HepG2 (cell line): ENCODE results near the gene PDLIM7. TPM values are rescaled to one million over a fixed set of nuclear protein-coding genes. Genes with fewer than 3 reads are reported as not detected.

Experiments used
- ATAC-seq: fragments of 200-7000 bp; cut with Tn5 transposase; 3 replicates; pipeline ENCODE4 v1.9.1; 2020; ENCODE audit warnings: mild to moderate bottlenecking, moderate library complexity
- BruUV-seq: library from RNA; stranded (reverse); fragments of 400-500 nt; replicated peaks from 2 replicates; lab custom pipeline; 2021; lab: Mats Ljungman, UMichigan
- CTCF ChIA-PET: fragments of 300-600 bp; formaldehyde crosslinking; extraction: SDS; loops from one replicate; lab custom pipeline; 2021; ENCODE audit warnings: low total read pairs, inconsistent platforms, low intra/inter-chr PET ratio; lab: Yijun Ruan, JAX
- POLR2A ChIA-PET: fragments of 350-600 bp; sonication (Branson Sonifier 250); formaldehyde crosslinking; loops from one replicate; lab custom pipeline; 2020; ENCODE audit warnings: antibody characterized with exemption, inconsistent platforms; lab: Yijun Ruan, JAX
- DNase-seq: peaks from one replicate; pipeline ENCODE4 v3.0.0-alpha.2; 2015; ENCODE audit warnings: low spot score
- FAIRE-seq: peaks from 3 replicates; lab custom pipeline; 2011; peaks lifted over from hg19 to GRCh38; lab: Jason Lieb, UNC
- H2AFZ ChIP-seq: one replicate; pipeline ENCODE4 v1.6.1; 2011; ENCODE audit warnings: low read length, inconsistent platforms
- H3K27ac ChIP-seq: fragments of 300-600 bp; 3 replicates; pipeline ENCODE4 v1.8.0; 2011; ENCODE audit warnings: mixed run types, mild to moderate bottlenecking, mixed read lengths, low read length, inconsistent platforms; ENCODE audit not compliant: insufficient read depth; ENCODE audit errors: extremely low read length
- H3K27me3 ChIP-seq, 2 experiments: fragments of 200-600 bp in 1 of 2; 2 replicates in 1 of 2; 3 replicates in 1 of 2; pipeline versions ENCODE4 v1.6.0 to v1.8.0; 2011; ENCODE audit warnings: low read length in 2 of 2, mild to moderate bottlenecking in 2 of 2, moderate library complexity in 2 of 2, inconsistent platforms in 1 of 2; ENCODE audit not compliant: insufficient read depth in 2 of 2, control insufficient read depth in 1 of 2
- H3K36me3 ChIP-seq, 2 experiments: fragments of 200-600 bp in 1 of 2; replicated peaks in 1 of 2; 2 replicates in 1 of 2; 3 replicates in 1 of 2; pipeline versions ENCODE4 v1.5.1 to v1.8.0; 2011; ENCODE audit warnings: low read length in 2 of 2, inconsistent platforms in 1 of 2; ENCODE audit not compliant: insufficient read depth in 2 of 2, control insufficient read depth in 1 of 2
- H3K4me1 ChIP-seq: 2 replicates; pipeline ENCODE4 v1.5.1; 2012; ENCODE audit warnings: low read length, inconsistent platforms; ENCODE audit not compliant: insufficient read depth
- H3K4me2 ChIP-seq: 2 replicates; pipeline ENCODE4 v1.6.0; 2011; ENCODE audit warnings: low read depth, low read length, inconsistent platforms
- H3K4me3 ChIP-seq, 3 experiments: fragments of 200-600 bp in 1 of 3; sonication (generic), shearing (Covaris generic) in 1 of 3; replicated peaks in 1 of 3; 2 replicates each; pipeline ENCODE4 v1.5.1; 2011 to 2016; ENCODE audit warnings: low read length in 3 of 3, inconsistent platforms in 2 of 3, low read depth in 2 of 3, mild to moderate bottlenecking in 2 of 3, control low read depth in 1 of 3, mixed read lengths in 1 of 3; ENCODE audit not compliant: insufficient read depth in 1 of 3
- H3K79me2 ChIP-seq: one replicate; pipeline ENCODE4 v1.6.1; 2011; ENCODE audit warnings: low read length, inconsistent platforms; ENCODE audit not compliant: insufficient read depth
- H3K9ac ChIP-seq: 2 replicates; pipeline ENCODE4 v1.6.0; 2011; ENCODE audit warnings: mild to moderate bottlenecking, low read depth, low read length, inconsistent platforms; ENCODE audit not compliant: insufficient read depth
- H3K9me3 ChIP-seq: 2 replicates; pipeline ENCODE4 v1.5.1; 2012; ENCODE audit warnings: mild to moderate bottlenecking, low read length
- H4K20me1 ChIP-seq: 2 replicates; pipeline ENCODE4 v1.6.0; 2011; ENCODE audit warnings: inconsistent platforms, mild to moderate bottlenecking, low read length, moderate library complexity; ENCODE audit not compliant: insufficient read depth
- AGO1 ChIP-seq: fragments of 200-400 bp; formaldehyde crosslinking; IDR thresholded peaks from 2 replicates; pipeline ENCODE4 v1.6.1; 2017; ENCODE audit warnings: mild to moderate bottlenecking, low read depth, low read length, moderate library complexity; ENCODE audit not compliant: poor library complexity, severe bottlenecking
- AHR ChIP-seq: IDR thresholded peaks from 2 replicates; pipeline ENCODE4 v1.6.1; 2018; ENCODE audit warnings: missing genetic modification reagents, missing compliant biosample characterization
- EHMT2 ChIP-seq: fragments of 200-600 bp; sonication (generic); IDR thresholded peaks from 2 replicates; pipeline ENCODE4 v1.7.0; 2017; ENCODE audit warnings: antibody characterized with exemption, low read depth, low read length, borderline replicate concordance
- ELF1 ChIP-seq: sonication (generic); formaldehyde crosslinking; IDR thresholded peaks from 2 replicates; pipeline ENCODE4 v1.4.0; 2020; ENCODE audit warnings: missing genetic modification reagents
- EP300 ChIP-seq, 3 experiments: sonication (generic) in 1 of 3; formaldehyde crosslinking in 1 of 3; IDR thresholded peaks; 2 replicates each; pipeline versions ENCODE4 v1.5.1 to v1.6.1; 2011 to 2020; ENCODE audit warnings: low read depth in 2 of 3, low read length in 2 of 3, borderline replicate concordance in 1 of 3, improper control_type of control experiment in 1 of 3, mild to moderate bottlenecking in 1 of 3, missing genetic modification reagents in 1 of 3, moderate library complexity in 1 of 3
- FLYWCH1 ChIP-seq: sonication (generic); formaldehyde crosslinking; IDR thresholded peaks from 2 replicates; pipeline ENCODE4 v1.8.1; 2023; ENCODE audit warnings: mild to moderate bottlenecking, missing genetic modification reagents
- GATA4 ChIP-seq: sonication (generic); IDR thresholded peaks from 2 replicates; pipeline ENCODE4 v1.6.1; 2016; ENCODE audit warnings: antibody characterized with exemption, low read depth, borderline replicate concordance
- GZF1 ChIP-seq: sonication (generic); formaldehyde crosslinking; IDR thresholded peaks from 2 replicates; pipeline ENCODE4 v1.5.1; 2020; ENCODE audit warnings: mild to moderate bottlenecking, missing genetic modification reagents
- ONECUT2 ChIP-seq: sonication (generic); formaldehyde crosslinking; IDR thresholded peaks from 2 replicates; pipeline ENCODE4 v1.4.0; 2020; ENCODE audit warnings: missing genetic modification reagents
- RAD51 ChIP-seq: fragments of 450-650 bp; IDR thresholded peaks from 2 replicates; pipeline ENCODE4 v1.6.1; 2016; ENCODE audit warnings: borderline replicate concordance
- SMAD9 ChIP-seq: sonication (generic); formaldehyde crosslinking; IDR thresholded peaks from 2 replicates; pipeline ENCODE4 v1.5.1; 2020; ENCODE audit warnings: mild to moderate bottlenecking, missing genetic modification reagents
- SP2 ChIP-seq: sonication (generic); formaldehyde crosslinking; IDR thresholded peaks from 2 replicates; pipeline ENCODE4 v1.5.1; 2020; ENCODE audit warnings: mild to moderate bottlenecking, missing genetic modification reagents
- SSRP1 ChIP-seq: IDR thresholded peaks from 2 replicates; pipeline ENCODE4 v1.6.1; 2016; ENCODE audit warnings: control low read depth
- THAP11 ChIP-seq: IDR thresholded peaks from 2 replicates; pipeline ENCODE4 v1.6.1; 2016; ENCODE audit warnings: missing biosample characterization, missing genetic modification reagents
- ZNF24 ChIP-seq: fragments of 450-650 bp; IDR thresholded peaks from 2 replicates; pipeline ENCODE4 v1.6.1; 2017; ENCODE audit warnings: antibody characterized with exemption, mild to moderate bottlenecking
- ZNF430 ChIP-seq: sonication (generic); formaldehyde crosslinking; IDR thresholded peaks from 2 replicates; pipeline ENCODE4 v1.9.0; 2021; ENCODE audit warnings: mild to moderate bottlenecking, missing genetic modification reagents
- ZSCAN12 ChIP-seq: sonication (generic); formaldehyde crosslinking; IDR thresholded peaks from 2 replicates; pipeline ENCODE4 v1.9.0; 2021; ENCODE audit warnings: mild to moderate bottlenecking, missing genetic modification reagents
- WGBS: methylation state at CpG from one replicate; pipeline ENCODE4 v1.1.6; 2017; ENCODE audit warnings: low lambda C conversion rate; 5-methylcytosine and 5-hydroxymethylcytosine counted together
- in situ Hi-C: cut with HindIII; loops from 2 replicates; pipeline ENCODE4 v1.10.0; 2017; ENCODE audit warnings: low pct_unique_long_range_greater_than_20kb; ENCODE audit not compliant: extremely low pct_ligation_motif_present
- intact Hi-C: fragments of 100-400 bp; cut with micrococcal nuclease; formaldehyde crosslinking; loops from one replicate; pipeline ENCODE4 v1.10.0; 2022; ENCODE audit not compliant: unreplicated experiment
- polyA plus RNA-seq, 8 experiments: library from polyadenylated mRNA; depleted of rRNA in 3 of 8; stranded (reverse) in 7 of 8; unstranded in 1 of 8; fragments of >200 nt; fragmentation: Illumina TruSeq in 4 of 8; extraction: Trizol in 4 of 8; gene quantifications; 2 replicates each; pipeline versions ENCODE4 v1.2.1 to v1.2.3, GENCODE V29; 2011 to 2016; ENCODE audit warnings: low read depth in 4 of 8, missing spikeins in 1 of 8, mixed read lengths in 1 of 8; ENCODE audit not compliant: insufficient read depth in 1 of 8
- total RNA-seq, 5 experiments: library from RNA; depleted of rRNA; stranded (reverse); fragments of >200 nt; fragmentation: Illumina TruSeq; extraction: Trizol; gene quantifications; 2 replicates each; pipeline ENCODE4 v1.2.3, GENCODE V29; 2016; ENCODE audit warnings: low read depth in 1 of 5
- TF ChIP-seq, protein P1 (sequence below): sonication (generic); formaldehyde crosslinking; IDR thresholded peaks from 2 replicates; pipeline ENCODE4 v1.8.0; 2022; ENCODE audit warnings: mild to moderate bottlenecking, missing genetic modification reagents, moderate library complexity
- TF ChIP-seq, protein P2 (sequence below): IDR thresholded peaks from 2 replicates; pipeline ENCODE4 v1.6.1; 2018; ENCODE audit warnings: missing genetic modification reagents
- TF ChIP-seq, protein P3 (sequence below): sonication (generic); formaldehyde crosslinking; IDR thresholded peaks from 2 replicates; pipeline ENCODE4 v1.8.0; 2022; ENCODE audit warnings: mild to moderate bottlenecking, missing genetic modification reagents, borderline replicate concordance

Gene PDLIM7
- total and polyA plus RNA-seq, 2 of the 13 experiments (the other 11 are each of a cell fraction or from before 2014, with no cell fraction given), result 21.1 to 31.3 TPM

DNA sequence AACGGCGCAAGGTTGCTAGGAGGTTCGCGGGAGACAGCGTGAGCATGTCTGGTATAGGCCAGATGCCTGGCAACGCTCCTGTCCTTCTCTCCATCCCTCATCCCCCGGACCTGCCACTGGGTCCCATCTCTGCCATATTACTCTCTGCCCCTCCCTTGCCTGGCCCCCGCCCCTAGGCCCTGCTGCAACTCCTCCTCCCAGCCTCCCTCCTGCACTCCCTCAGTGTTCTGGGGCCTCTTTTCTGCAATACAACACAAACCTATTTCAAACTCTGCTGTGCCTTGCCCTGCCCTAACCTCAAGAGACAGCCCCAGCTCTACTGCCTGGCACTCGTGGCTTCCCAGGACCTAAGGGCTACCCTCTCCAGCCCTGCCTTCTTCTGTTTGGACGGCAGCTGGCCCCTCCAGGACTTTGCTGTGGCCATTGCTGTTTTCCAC is 15.0 kb downstream of the PDLIM7 start (continued):
- TF ChIP-seq RAD51 (no peak), SSRP1 (CRISPR knock-in tag) (no peak)

DNA sequence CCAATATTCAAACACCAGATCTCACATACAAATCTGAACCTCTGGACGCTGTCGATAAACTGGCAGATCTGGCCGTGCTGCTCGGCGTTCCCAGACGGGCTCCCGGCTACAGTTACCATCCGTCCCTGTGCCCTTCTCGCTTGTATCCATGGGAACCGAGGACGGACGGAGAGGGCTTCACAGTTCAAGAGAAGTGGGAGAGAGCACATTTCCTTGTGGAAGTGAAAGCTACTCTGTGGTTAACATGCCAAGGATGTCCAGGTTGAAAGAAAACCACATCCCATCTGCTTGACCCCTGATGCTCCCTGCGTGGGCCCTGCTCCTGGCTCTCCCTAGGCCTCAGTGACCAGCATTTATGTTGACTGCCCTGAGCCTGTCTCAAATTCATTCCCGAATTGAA is 17.6 kb downstream of the PDLIM7 start:
- no peak for DNase-seq
- no peaks in the 10 kb centered on the region for H3K27me3 ChIP-seq
- H3K4me1 ChIP-seq, result peaks cover 47% of the 10 kb centered on the region
- H3K4me2 ChIP-seq, result no peak overlapping the region
- in situ Hi-C loops (no loop called here), intact Hi-C loops (no loop called here)
- WGBS, result 80% methylated on average over 14 of the region's 14 CpGs
- BruUV-seq, result no TSS peak
- no peak for FAIRE-seq
- no peaks in the 10 kb centered on the region for H3K9me3 ChIP-seq
- H3K27ac ChIP-seq, result no peak overlapping the region
- CTCF ChIA-PET, result no interaction called here
- no peak overlapping the region for H3K4me3 ChIP-seq
- no peaks in the 10 kb centered on the region for H4K20me1 ChIP-seq
- H3K79me2 ChIP-seq, result no peaks in the 10 kb centered on the region
- H3K9ac ChIP-seq, result no peak overlapping the region
- TF ChIP-seq GATA4 (no peak), SP2 (CRISPR knock-in tag) (no peak), SMAD9 (CRISPR knock-in tag) (no peak), ZNF430 (CRISPR knock-in tag) (no peak), GZF1 (CRISPR knock-in tag) (no peak), AHR (CRISPR knock-in tag) (no peak), FLYWCH1 (no peak), ZNF24 (no peak), ZSCAN12 (no peak), ONECUT2 (CRISPR knock-in tag) (no peak), EHMT2 (no peak), ELF1 (no peak), THAP11 (CRISPR knock-in tag) (no peak), EP300 (IDR thresholded peaks at IDR 0.05; ENCODE audit: low read depth in 2 of 2, low read length in 2 of 2) (no peak), EP300 (CRISPR knock-in tag; IDR thresholded peaks at IDR 0.05; ENCODE audit: borderline replicate concordance) (no peak), AGO1 (no peak)
- TF ChIP-seq, protein P1, sequence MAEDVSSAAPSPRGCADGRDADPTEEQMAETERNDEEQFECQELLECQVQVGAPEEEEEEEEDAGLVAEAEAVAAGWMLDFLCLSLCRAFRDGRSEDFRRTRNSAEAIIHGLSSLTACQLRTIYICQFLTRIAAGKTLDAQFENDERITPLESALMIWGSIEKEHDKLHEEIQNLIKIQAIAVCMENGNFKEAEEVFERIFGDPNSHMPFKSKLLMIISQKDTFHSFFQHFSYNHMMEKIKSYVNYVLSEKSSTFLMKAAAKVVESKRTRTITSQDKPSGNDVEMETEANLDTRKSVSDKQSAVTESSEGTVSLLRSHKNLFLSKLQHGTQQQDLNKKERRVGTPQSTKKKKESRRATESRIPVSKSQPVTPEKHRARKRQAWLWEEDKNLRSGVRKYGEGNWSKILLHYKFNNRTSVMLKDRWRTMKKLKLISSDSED (CRISPR knock-in tag), result no peak
- TF ChIP-seq, protein P2, sequence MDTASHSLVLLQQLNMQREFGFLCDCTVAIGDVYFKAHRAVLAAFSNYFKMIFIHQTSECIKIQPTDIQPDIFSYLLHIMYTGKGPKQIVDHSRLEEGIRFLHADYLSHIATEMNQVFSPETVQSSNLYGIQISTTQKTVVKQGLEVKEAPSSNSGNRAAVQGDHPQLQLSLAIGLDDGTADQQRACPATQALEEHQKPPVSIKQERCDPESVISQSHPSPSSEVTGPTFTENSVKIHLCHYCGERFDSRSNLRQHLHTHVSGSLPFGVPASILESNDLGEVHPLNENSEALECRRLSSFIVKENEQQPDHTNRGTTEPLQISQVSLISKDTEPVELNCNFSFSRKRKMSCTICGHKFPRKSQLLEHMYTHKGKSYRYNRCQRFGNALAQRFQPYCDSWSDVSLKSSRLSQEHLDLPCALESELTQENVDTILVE (CRISPR knock-in tag), result no peak
- TF ChIP-seq, protein P3, sequence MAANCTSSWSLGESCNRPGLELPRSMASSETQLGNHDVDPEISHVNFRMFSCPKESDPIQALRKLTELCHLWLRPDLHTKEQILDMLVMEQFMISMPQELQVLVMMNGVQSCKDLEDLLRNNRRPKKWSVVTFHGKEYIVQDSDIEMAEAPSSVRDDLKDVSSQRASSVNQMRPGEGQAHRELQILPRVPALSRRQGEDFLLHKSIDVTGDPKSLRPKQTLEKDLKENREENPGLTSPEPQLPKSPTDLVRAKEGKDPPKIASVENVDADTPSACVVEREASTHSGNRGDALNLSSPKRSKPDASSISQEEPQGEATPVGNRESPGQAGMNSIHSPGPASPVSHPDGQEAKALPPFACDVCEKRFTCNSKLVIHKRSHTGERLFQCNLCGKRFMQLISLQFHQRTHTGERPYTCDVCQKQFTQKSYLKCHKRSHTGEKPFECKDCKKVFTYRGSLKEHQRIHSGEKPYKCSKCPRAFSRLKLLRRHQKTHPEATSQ, result no peak
- no peak for ATAC-seq
- POLR2A ChIA-PET, result interaction anchor here (4.9 kb wide), 1 partner anchor 17 kb away, joined by 42 read pairs; the partner anchor contains the start of gene PDLIM7
- H2AFZ ChIP-seq, result no peak overlapping the region
- no peaks in the 10 kb centered on the region for H3K36me3 ChIP-seq
